Neural progenitor cell (in vitro differentiated cells): Measurements from ENCODE around the gene CACNA1B.
"Not testable (repeated sequence)": the region's sequence is repeated elsewhere in the genome, so short reads cannot be mapped to it uniquely, and the experiment has no call there.

ENCODE experiments used
- CTCF ChIP-seq: fragments of 200-600 bp; sonication (generic); IDR thresholded peaks from 2 replicates; pipeline ENCODE4 v1.5.1; 2017; ENCODE audit warnings: antibody characterized with exemption, mild to moderate bottlenecking
- EZH2 ChIP-seq: fragments of 200-600 bp; sonication (generic); IDR thresholded peaks from 2 replicates; pipeline ENCODE4 v1.6.1; 2017; ENCODE audit warnings: antibody characterized with exemption, mild to moderate bottlenecking, moderate library complexity
- EZH2phosphoT487 ChIP-seq: fragments of 200-600 bp; sonication (generic); IDR thresholded peaks from 2 replicates; pipeline ENCODE4 v1.6.1; 2017; ENCODE audit warnings: antibody characterized with exemption

DNA sequence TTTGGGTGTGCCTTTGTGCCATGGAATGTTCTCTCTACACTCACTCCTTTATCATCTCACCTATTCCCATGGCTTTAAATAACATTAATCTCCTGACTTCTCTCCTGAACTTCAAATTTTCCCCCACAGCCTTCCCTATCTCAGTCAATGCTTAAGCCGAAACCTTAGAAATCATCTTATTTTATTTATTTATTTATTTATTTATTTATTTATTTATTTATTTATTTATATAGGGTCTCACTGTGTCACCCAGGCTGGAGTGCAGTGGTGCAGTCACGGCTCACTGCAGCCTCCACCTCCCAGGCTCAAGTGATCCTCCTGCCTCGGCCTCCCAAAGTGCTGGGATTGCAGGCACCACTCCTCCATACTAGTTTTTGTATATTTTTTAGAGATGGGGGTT is 229.5 kb downstream of the CACNA1B start:
- not testable (repeated sequence) for TF ChIP-seq CTCF, EZH2phosphoT487, EZH2
